Measurements from ENCODE around the gene FKBP2.

- TF ChIP-seq, protein P1, sequence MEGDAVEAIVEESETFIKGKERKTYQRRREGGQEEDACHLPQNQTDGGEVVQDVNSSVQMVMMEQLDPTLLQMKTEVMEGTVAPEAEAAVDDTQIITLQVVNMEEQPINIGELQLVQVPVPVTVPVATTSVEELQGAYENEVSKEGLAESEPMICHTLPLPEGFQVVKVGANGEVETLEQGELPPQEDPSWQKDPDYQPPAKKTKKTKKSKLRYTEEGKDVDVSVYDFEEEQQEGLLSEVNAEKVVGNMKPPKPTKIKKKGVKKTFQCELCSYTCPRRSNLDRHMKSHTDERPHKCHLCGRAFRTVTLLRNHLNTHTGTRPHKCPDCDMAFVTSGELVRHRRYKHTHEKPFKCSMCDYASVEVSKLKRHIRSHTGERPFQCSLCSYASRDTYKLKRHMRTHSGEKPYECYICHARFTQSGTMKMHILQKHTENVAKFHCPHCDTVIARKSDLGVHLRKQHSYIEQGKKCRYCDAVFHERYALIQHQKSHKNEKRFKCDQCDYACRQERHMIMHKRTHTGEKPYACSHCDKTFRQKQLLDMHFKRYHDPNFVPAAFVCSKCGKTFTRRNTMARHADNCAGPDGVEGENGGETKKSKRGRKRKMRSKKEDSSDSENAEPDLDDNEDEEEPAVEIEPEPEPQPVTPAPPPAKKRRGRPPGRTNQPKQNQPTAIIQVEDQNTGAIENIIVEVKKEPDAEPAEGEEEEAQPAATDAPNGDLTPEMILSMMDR (IDR thresholded peaks at IDR 0.05 in 4 of 5, conservative IDR thresholded peaks at IDR 0.05 in 1 of 5), result no peak
- no peak for TF ChIP-seq POLR2A (IDR thresholded peaks at IDR 0.05)
Observed at GRCh38 chr11:64245401-64245796, 4.5 kb downstream of the FKBP2 start.

All from gastrocnemius medialis (tissue), 4 donors.